Neural progenitor cell (in vitro differentiated cells): ENCODE data around the gene CHD2. TPM values are rescaled to one million over a fixed set of nuclear protein-coding genes. Genes with fewer than 3 reads are reported as not detected.
A peak's percentile ranks its signal among the peaks of the same experiment; 100 is the strongest.
"Not testable (repeated sequence)": the region's sequence is repeated elsewhere in the genome, so short reads cannot be mapped to it uniquely, and the experiment has no call there.

ENCODE experiments used
- DNase-seq: peaks from one replicate; pipeline ENCODE4 v3.0.0-alpha.2; 2016; ENCODE audit warnings: low spot score
- H2AFZ ChIP-seq: fragments of 200-600 bp; sonication (generic); replicated peaks from 2 replicates; pipeline ENCODE4 v1.6.1; 2016; ENCODE audit warnings: antibody characterized with exemption
- H3F3A ChIP-seq: fragments of 200-600 bp; sonication (generic); 2 replicates; pipeline ENCODE4 v1.6.1; 2016; ENCODE audit warnings: antibody characterized with exemption, low read depth
- H3K27ac ChIP-seq: fragments of 200-600 bp; sonication (generic); 2 replicates; pipeline ENCODE4 v1.5.1; 2016; ENCODE audit warnings: mild to moderate bottlenecking
- H3K27me3 ChIP-seq: fragments of 200-600 bp; sonication (generic); 2 replicates; pipeline ENCODE4 v1.6.1; 2016; ENCODE audit warnings: mild to moderate bottlenecking, moderate library complexity
- H3K36me3 ChIP-seq: fragments of 200-600 bp; sonication (generic); 2 replicates; pipeline ENCODE4 v1.5.1; 2016
- H3K4me1 ChIP-seq: fragments of 200-600 bp; sonication (generic); 2 replicates; pipeline ENCODE4 v1.6.1; 2016; ENCODE audit warnings: mixed run types
- H3K4me2 ChIP-seq: fragments of 200-600 bp; sonication (generic); 2 replicates; pipeline ENCODE4 v1.6.1; 2016
- H3K4me3 ChIP-seq: fragments of 200-600 bp; sonication (generic); 2 replicates; pipeline ENCODE4 v1.5.1; 2016
- H3K79me2 ChIP-seq: fragments of 200-600 bp; sonication (generic); 2 replicates; pipeline ENCODE4 v1.6.1; 2016; ENCODE audit warnings: low read depth
- H3K9ac ChIP-seq: fragments of 200-600 bp; sonication (generic); 2 replicates; pipeline ENCODE4 v1.6.1; 2016
- H3K9me3 ChIP-seq: fragments of 200-600 bp; sonication (generic); 2 replicates; pipeline ENCODE4 v1.5.1; 2016; ENCODE audit warnings: low read depth
- H4K20me1 ChIP-seq: fragments of 200-600 bp; sonication (generic); 2 replicates; pipeline ENCODE4 v1.6.1; 2016; ENCODE audit warnings: low read depth
- H3K27ac Mint-ChIP-seq: 3 replicates; pipeline ENCODE4 v1.8.0; 2021; ENCODE audit warnings: mixed read lengths
- H3K27me3 Mint-ChIP-seq: 2 replicates; pipeline ENCODE4 v1.8.0; 2022; ENCODE audit warnings: low read depth, mild to moderate bottlenecking, inconsistent platforms, moderate library complexity, mixed read lengths; ENCODE audit not compliant: insufficient read depth
- H3K36me3 Mint-ChIP-seq: 3 replicates; pipeline ENCODE4 v1.8.0; 2021; ENCODE audit warnings: mixed read lengths
- H3K4me1 Mint-ChIP-seq: 3 replicates; pipeline ENCODE4 v1.8.0; 2021; ENCODE audit warnings: mixed read lengths
- H3K4me3 Mint-ChIP-seq: 3 replicates; pipeline ENCODE4 v1.8.0; 2021; ENCODE audit warnings: mild to moderate bottlenecking, moderate library complexity, mixed read lengths
- H3K9me3 Mint-ChIP-seq: 3 replicates; pipeline ENCODE4 v1.8.0; 2020; ENCODE audit warnings: mixed read lengths
- CTCF ChIP-seq: fragments of 200-600 bp; sonication (generic); IDR thresholded peaks from 2 replicates; pipeline ENCODE4 v1.5.1; 2017; ENCODE audit warnings: antibody characterized with exemption, mild to moderate bottlenecking
- EZH2 ChIP-seq: fragments of 200-600 bp; sonication (generic); IDR thresholded peaks from 2 replicates; pipeline ENCODE4 v1.6.1; 2017; ENCODE audit warnings: antibody characterized with exemption, mild to moderate bottlenecking, moderate library complexity
- EZH2phosphoT487 ChIP-seq: fragments of 200-600 bp; sonication (generic); IDR thresholded peaks from 2 replicates; pipeline ENCODE4 v1.6.1; 2017; ENCODE audit warnings: antibody characterized with exemption
- total RNA-seq: library from RNA; depleted of rRNA; stranded (reverse); fragments of >200 nt; gene quantifications from 2 replicates; pipeline ENCODE4 v1.2.3, GENCODE V29; 2015; ENCODE audit warnings: low replicate concordance

The CHD2 gene
- total RNA-seq, 1 donor from 2014 or later: 128 TPM

GRCh38 chr15:93035953-93036810, 136.1 kb downstream of the CHD2 start:
- Mint-ChIP-seq H3K4me1 (peaks cover 32% of the 10 kb centered on the region), H3K4me3 (no peak overlapping the region), H3K27ac (peak overlapping the region; percentile 99), H3K36me3 (peaks cover 10% of the 10 kb centered on the region), H3K27me3 (peaks cover 8% of the 10 kb centered on the region), H3K9me3 (no peaks in the 10 kb centered on the region)
- Histone ChIP-seq H3K27ac (no peak overlapping the region), H3K79me2 (no peaks in the 10 kb centered on the region), H3K9me3 (no peaks in the 10 kb centered on the region), H2AFZ (no peak overlapping the region), H3K27me3 (no peaks in the 10 kb centered on the region), H3F3A (peaks cover 21% of the 10 kb centered on the region), H3K4me2 (no peak overlapping the region), H4K20me1 (peaks cover 3% of the 10 kb centered on the region), H3K9ac (no peak overlapping the region), H3K36me3 (no peaks in the 10 kb centered on the region), H3K4me3 (no peak overlapping the region), H3K4me1 (peaks cover 4% of the 10 kb centered on the region)
- TF ChIP-seq CTCF (peak; percentile 70), EZH2phosphoT487 (no peak)
- peak; percentile 50 for DNase-seq

- Histone ChIP-seq H3K27ac (no peak overlapping the region), H3K9ac (no peak overlapping the region), H2AFZ (no peak overlapping the region), H3K9me3 (no peaks in the 10 kb centered on the region), H3K79me2 (no peaks in the 10 kb centered on the region), H4K20me1 (peaks cover 13% of the 10 kb centered on the region), H3K4me3 (no peak overlapping the region), H3K4me2 (no peak overlapping the region), H3F3A (peaks cover 31% of the 10 kb centered on the region), H3K27me3 (no peaks in the 10 kb centered on the region), H3K4me1 (peaks cover 4% of the 10 kb centered on the region), H3K36me3 (no peaks in the 10 kb centered on the region)
- Mint-ChIP-seq H3K4me1 (peaks cover 32% of the 10 kb centered on the region), H3K4me3 (no peak overlapping the region), H3K36me3 (peaks cover 10% of the 10 kb centered on the region), H3K27me3 (peaks cover 8% of the 10 kb centered on the region), H3K27ac (peak overlapping the region; percentile 76), H3K9me3 (no peaks in the 10 kb centered on the region)
- peak; percentile 46 for DNase-seq
- TF ChIP-seq CTCF (peak; percentile 21), EZH2 (no peak)
Observed at GRCh38 chr15:93036951-93037819, 137.1 kb downstream of the CHD2 start.

GRCh38 chr15:93037820-93038705, 137.9 kb downstream of the CHD2 start:
- no peak overlapping the region for H2AFZ ChIP-seq
- H3K4me2 ChIP-seq: no peak overlapping the region
- no peaks in the 10 kb centered on the region for H3K79me2 ChIP-seq
- peaks cover 4% of the 10 kb centered on the region for H3K4me1 ChIP-seq
- Mint-ChIP-seq H3K4me3 (no peak overlapping the region), H3K9me3 (no peaks in the 10 kb centered on the region), H3K4me1 (peaks cover 31% of the 10 kb centered on the region), H3K27me3 (peaks cover 10% of the 10 kb centered on the region), H3K36me3 (peaks cover 13% of the 10 kb centered on the region), H3K27ac (peak overlapping the region; percentile 76)
- H3K36me3 ChIP-seq: no peaks in the 10 kb centered on the region
- peaks cover 22% of the 10 kb centered on the region for H4K20me1 ChIP-seq
- H3F3A ChIP-seq: peaks cover 40% of the 10 kb centered on the region
- no peaks in the 10 kb centered on the region for H3K27me3 ChIP-seq
- DNase-seq: no peak
- H3K27ac ChIP-seq: no peak overlapping the region
- H3K9me3 ChIP-seq: no peaks in the 10 kb centered on the region
- no peak for TF ChIP-seq CTCF
- no peak for TF ChIP-seq EZH2
- no peak for TF ChIP-seq EZH2phosphoT487
- H3K9ac ChIP-seq: no peak overlapping the region
- no peak overlapping the region for H3K4me3 ChIP-seq

- not testable (repeated sequence) for H3K4me1 ChIP-seq, H3K9me3 Mint-ChIP-seq
- H3K36me3 Mint-ChIP-seq: peaks cover 17% of the 10 kb centered on the region
Observed at GRCh38 chr15:93039562-93040287, 139.6 kb downstream of the CHD2 start.

More at GRCh38 chr15:93039562-93040287, 139.6 kb downstream of the CHD2 start:
- H3K4me2 ChIP-seq, H3K4me3 ChIP-seq, H3K27ac Mint-ChIP-seq, H3K9ac ChIP-seq, H3K27me3 ChIP-seq, DNase-seq, H3K4me3 Mint-ChIP-seq, H3K27ac ChIP-seq, H3K9me3 ChIP-seq, H2AFZ ChIP-seq, H3K79me2 ChIP-seq, H3K36me3 ChIP-seq: not testable (repeated sequence)
- H4K20me1 ChIP-seq: peaks cover 38% of the 10 kb centered on the region
- peaks cover 53% of the 10 kb centered on the region for H3F3A ChIP-seq
- peaks cover 30% of the 10 kb centered on the region for H3K4me1 Mint-ChIP-seq
- peaks cover 10% of the 10 kb centered on the region for H3K27me3 Mint-ChIP-seq
